Ishikawa (cell line): ENCODE measurements around the gene WDR72.

ENCODE experiments used
- EP300 ChIP-seq: IDR thresholded peaks from 2 replicates; pipeline ENCODE4 v1.6.1; 2012; ENCODE audit warnings: borderline replicate concordance
- RAD21 ChIP-seq: IDR thresholded peaks from 2 replicates; pipeline ENCODE4 v1.6.1; 2012; ENCODE audit warnings: low read depth
- TAF1 ChIP-seq: IDR thresholded peaks from 2 replicates; pipeline ENCODE4 v1.6.1; 2012; ENCODE audit warnings: low read depth, mild to moderate bottlenecking
- TCF12 ChIP-seq: IDR thresholded peaks from 2 replicates; pipeline ENCODE4 v1.6.1; 2012; ENCODE audit warnings: low read depth
- ZBTB7A ChIP-seq: IDR thresholded peaks from 2 replicates; pipeline ENCODE4 v1.6.1; 2012; ENCODE audit warnings: low read depth
- TF ChIP-seq, protein P1 (sequence below): IDR thresholded peaks from 2 replicates; pipeline ENCODE4 v1.6.1; 2012

DNA sequence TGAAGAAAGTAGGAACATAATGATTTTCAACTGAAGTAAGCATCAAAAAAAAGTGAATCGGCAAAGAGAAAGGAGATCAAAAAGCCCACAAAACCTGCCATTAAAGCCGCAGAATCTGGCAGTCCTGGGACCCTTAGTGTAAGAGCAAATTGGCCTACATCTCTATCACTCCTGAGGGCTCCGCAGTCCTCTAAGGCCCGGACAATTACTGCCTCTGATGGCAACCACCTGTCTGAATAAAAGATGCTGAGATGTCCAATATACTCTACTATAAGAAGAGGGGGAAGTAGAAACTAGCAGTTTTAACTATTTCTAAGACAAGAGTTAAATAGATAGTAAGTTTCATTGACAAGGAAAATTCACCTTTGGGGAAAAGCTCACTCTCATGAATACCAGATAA is 20.3 kb downstream of the WDR72 start:
- no peak for TF ChIP-seq RAD21
- no peak for TF ChIP-seq EP300
- TF ChIP-seq TCF12 = no peak
- no peak for TF ChIP-seq ZBTB7A
- TF ChIP-seq, protein P1, sequence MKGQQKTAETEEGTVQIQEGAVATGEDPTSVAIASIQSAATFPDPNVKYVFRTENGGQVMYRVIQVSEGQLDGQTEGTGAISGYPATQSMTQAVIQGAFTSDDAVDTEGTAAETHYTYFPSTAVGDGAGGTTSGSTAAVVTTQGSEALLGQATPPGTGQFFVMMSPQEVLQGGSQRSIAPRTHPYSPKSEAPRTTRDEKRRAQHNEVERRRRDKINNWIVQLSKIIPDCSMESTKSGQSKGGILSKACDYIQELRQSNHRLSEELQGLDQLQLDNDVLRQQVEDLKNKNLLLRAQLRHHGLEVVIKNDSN = no peak
- no peak for TF ChIP-seq TAF1
